Neural cell (in vitro differentiated cells): ENCODE measurements around the gene CERT1. TPM values are rescaled to one million over a fixed set of nuclear protein-coding genes. Genes with fewer than 3 reads are reported as not detected.

ENCODE experiments used
- H2AFZ ChIP-seq: fragments of 200-600, 300-800 bp; sonication (generic), shearing (Covaris generic); 2 replicates; pipeline ENCODE4 v1.6.0; 2014; ENCODE audit warnings: low read depth, mild to moderate bottlenecking, antibody characterized with exemption, low read length, moderate library complexity
- H3F3A ChIP-seq: fragments of 200-600 bp; shearing (Covaris generic); 2 replicates; pipeline ENCODE4 v1.6.1; 2016; ENCODE audit warnings: mild to moderate bottlenecking, moderate library complexity, mixed read lengths, antibody characterized with exemption, low read length; ENCODE audit not compliant: insufficient read depth, poor library complexity, severe bottlenecking
- H3K27ac ChIP-seq: fragments of 200-600, 300-800 bp; sonication (generic), shearing (Covaris generic); 2 replicates; pipeline ENCODE4 v1.5.1; 2014; ENCODE audit warnings: mild to moderate bottlenecking, low read length, moderate library complexity
- H3K27me3 ChIP-seq: fragments of 300-800, 200-600 bp; sonication (generic), shearing (Covaris generic); 2 replicates; pipeline ENCODE4 v1.6.0; 2014; ENCODE audit warnings: mild to moderate bottlenecking, low read depth, low read length, moderate library complexity; ENCODE audit not compliant: insufficient read depth
- H3K36me3 ChIP-seq: fragments of 300-800, 200-600 bp; sonication (generic), shearing (Covaris generic); 2 replicates; pipeline ENCODE4 v1.5.1; 2014; ENCODE audit warnings: mild to moderate bottlenecking, antibody characterized with exemption, low read length, moderate library complexity; ENCODE audit not compliant: insufficient read depth
- H3K4me2 ChIP-seq: fragments of 300-800, 200-600 bp; sonication (generic), shearing (Covaris generic); 2 replicates; pipeline ENCODE4 v1.6.0; 2014; ENCODE audit warnings: mild to moderate bottlenecking, low read length
- H3K4me3 ChIP-seq: fragments of 300-800, 200-600 bp; sonication (generic), shearing (Covaris generic); 2 replicates; pipeline ENCODE4 v1.5.1; 2014; ENCODE audit warnings: mild to moderate bottlenecking, low read length, moderate library complexity
- H3K79me2 ChIP-seq: fragments of 200-600 bp; shearing (Covaris generic); replicated peaks from 2 replicates; pipeline ENCODE4 v1.6.0; 2014; ENCODE audit warnings: mild to moderate bottlenecking, low read length, moderate library complexity; ENCODE audit not compliant: insufficient read depth
- H3K9ac ChIP-seq: fragments of 300-800, 200-600 bp; sonication (generic), shearing (Covaris generic); 2 replicates; pipeline ENCODE4 v1.6.1; 2016; ENCODE audit warnings: mild to moderate bottlenecking, low read length, mixed read lengths
- H3K9me2 ChIP-seq: fragments of 200-600 bp; shearing (Covaris generic); 2 replicates; pipeline ENCODE4 v1.6.1; 2016; ENCODE audit warnings: mild to moderate bottlenecking, low read length, mixed read lengths; ENCODE audit not compliant: insufficient read depth
- H3K9me3 ChIP-seq: fragments of 200-600, 300-800 bp; sonication (generic), shearing (Covaris generic); 2 replicates; pipeline ENCODE4 v1.6.1; 2016; ENCODE audit warnings: mild to moderate bottlenecking, mixed run types, low read length, moderate library complexity, mixed read lengths
- H4K20me1 ChIP-seq: fragments of 200-600 bp; shearing (Covaris generic); 2 replicates; pipeline ENCODE4 v1.6.1; 2016; ENCODE audit warnings: mild to moderate bottlenecking, mixed run types; ENCODE audit not compliant: insufficient read depth
- CTCF ChIP-seq: fragments of 450-650 bp; IDR thresholded peaks from 2 replicates; pipeline ENCODE4 v1.5.1; 2014; ENCODE audit warnings: antibody characterized with exemption, mild to moderate bottlenecking, moderate library complexity; ENCODE audit not compliant: poor library complexity, severe bottlenecking
- EP300 ChIP-seq: fragments of 450-650 bp; conservative IDR thresholded peaks from 2 replicates; pipeline ENCODE4 v1.6.1; 2014; ENCODE audit warnings: antibody characterized with exemption, mild to moderate bottlenecking, moderate library complexity; ENCODE audit not compliant: poor library complexity, severe bottlenecking
- EZH2 ChIP-seq: fragments of 200-600, 300-800 bp; shearing (Covaris generic), sonication (generic); IDR thresholded peaks from 2 replicates; pipeline ENCODE4 v1.6.1; 2014; ENCODE audit warnings: antibody characterized with exemption, low read length, borderline replicate concordance, mild to moderate bottlenecking; ENCODE audit not compliant: insufficient read depth, poor library complexity, severe bottlenecking
- MXI1 ChIP-seq: fragments of 450-650 bp; conservative IDR thresholded peaks from 2 replicates; pipeline ENCODE4 v1.6.1; 2014; ENCODE audit warnings: antibody characterized with exemption, mild to moderate bottlenecking; ENCODE audit not compliant: poor library complexity, severe bottlenecking
- POLR2AphosphoS5 ChIP-seq: IDR thresholded peaks from 2 replicates; pipeline ENCODE4 v1.6.1; 2012
- RAD21 ChIP-seq: fragments of 450-650 bp; conservative IDR thresholded peaks from 2 replicates; pipeline ENCODE4 v1.6.1; 2014; ENCODE audit warnings: antibody characterized with exemption, mild to moderate bottlenecking, moderate library complexity
- SMC3 ChIP-seq: fragments of 450-650 bp; conservative IDR thresholded peaks from 2 replicates; pipeline ENCODE4 v1.6.1; 2014; ENCODE audit warnings: antibody characterized with exemption, mild to moderate bottlenecking, moderate library complexity; ENCODE audit not compliant: poor library complexity
- TAF1 ChIP-seq: IDR thresholded peaks from 2 replicates; pipeline ENCODE4 v1.6.1; 2012; ENCODE audit warnings: low read depth
- polyA plus RNA-seq: library from polyadenylated mRNA; depleted of rRNA; stranded (reverse); fragments of >200 nt; gene quantifications from 2 replicates; pipeline ENCODE4 v1.2.3, GENCODE V29; 2014
- TF ChIP-seq, protein P1 (sequence below): IDR thresholded peaks from 2 replicates; pipeline ENCODE4 v1.6.1; 2012; ENCODE audit warnings: borderline replicate concordance

Gene CERT1
- polyA plus RNA-seq, 1 donor from 2014 or later: 24.3 TPM

DNA sequence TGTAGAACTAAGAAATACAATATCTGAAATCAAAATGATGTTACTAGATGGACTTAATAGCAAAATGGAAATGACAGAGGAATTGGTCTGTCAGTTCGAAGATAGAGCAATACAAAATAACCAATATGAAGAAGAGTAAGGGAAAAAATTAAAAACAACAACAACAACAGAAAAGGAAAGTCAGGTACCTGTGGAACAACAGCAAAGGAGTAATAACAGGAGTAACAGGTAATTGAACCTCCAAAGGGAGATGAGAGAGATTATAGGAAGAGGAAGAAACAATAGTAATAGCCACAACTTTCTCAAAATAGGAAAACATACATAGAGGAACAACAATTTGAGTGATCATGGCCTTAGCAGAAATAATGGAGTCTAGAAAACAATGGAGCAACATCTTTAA, 13.9 kb upstream of the CERT1 start:
- no peak for TF ChIP-seq RAD21
- TF ChIP-seq TAF1: no peak
- no peak for TF ChIP-seq CTCF
- TF ChIP-seq POLR2AphosphoS5: no peak
- TF ChIP-seq EZH2: no peak
- TF ChIP-seq MXI1: no peak
- TF ChIP-seq, protein P1, sequence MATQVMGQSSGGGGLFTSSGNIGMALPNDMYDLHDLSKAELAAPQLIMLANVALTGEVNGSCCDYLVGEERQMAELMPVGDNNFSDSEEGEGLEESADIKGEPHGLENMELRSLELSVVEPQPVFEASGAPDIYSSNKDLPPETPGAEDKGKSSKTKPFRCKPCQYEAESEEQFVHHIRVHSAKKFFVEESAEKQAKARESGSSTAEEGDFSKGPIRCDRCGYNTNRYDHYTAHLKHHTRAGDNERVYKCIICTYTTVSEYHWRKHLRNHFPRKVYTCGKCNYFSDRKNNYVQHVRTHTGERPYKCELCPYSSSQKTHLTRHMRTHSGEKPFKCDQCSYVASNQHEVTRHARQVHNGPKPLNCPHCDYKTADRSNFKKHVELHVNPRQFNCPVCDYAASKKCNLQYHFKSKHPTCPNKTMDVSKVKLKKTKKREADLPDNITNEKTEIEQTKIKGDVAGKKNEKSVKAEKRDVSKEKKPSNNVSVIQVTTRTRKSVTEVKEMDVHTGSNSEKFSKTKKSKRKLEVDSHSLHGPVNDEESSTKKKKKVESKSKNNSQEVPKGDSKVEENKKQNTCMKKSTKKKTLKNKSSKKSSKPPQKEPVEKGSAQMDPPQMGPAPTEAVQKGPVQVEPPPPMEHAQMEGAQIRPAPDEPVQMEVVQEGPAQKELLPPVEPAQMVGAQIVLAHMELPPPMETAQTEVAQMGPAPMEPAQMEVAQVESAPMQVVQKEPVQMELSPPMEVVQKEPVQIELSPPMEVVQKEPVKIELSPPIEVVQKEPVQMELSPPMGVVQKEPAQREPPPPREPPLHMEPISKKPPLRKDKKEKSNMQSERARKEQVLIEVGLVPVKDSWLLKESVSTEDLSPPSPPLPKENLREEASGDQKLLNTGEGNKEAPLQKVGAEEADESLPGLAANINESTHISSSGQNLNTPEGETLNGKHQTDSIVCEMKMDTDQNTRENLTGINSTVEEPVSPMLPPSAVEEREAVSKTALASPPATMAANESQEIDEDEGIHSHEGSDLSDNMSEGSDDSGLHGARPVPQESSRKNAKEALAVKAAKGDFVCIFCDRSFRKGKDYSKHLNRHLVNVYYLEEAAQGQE: no peak
- no peak for TF ChIP-seq EP300
- TF ChIP-seq SMC3: no peak
- H4K20me1 ChIP-seq: no peaks in the 10 kb centered on the region
- H3K9me3 ChIP-seq: peaks cover 6% of the 10 kb centered on the region
- no peak overlapping the region for H3K4me2 ChIP-seq
- H3K27me3 ChIP-seq: no peaks in the 10 kb centered on the region
- H3K79me2 ChIP-seq: peaks cover 31% of the 10 kb centered on the region
- no peak overlapping the region for H3K9ac ChIP-seq
- H3K36me3 ChIP-seq: no peaks in the 10 kb centered on the region
- no peak overlapping the region for H3K27ac ChIP-seq
- no peaks in the 10 kb centered on the region for H3K9me2 ChIP-seq
- H3F3A ChIP-seq: no peaks in the 10 kb centered on the region
- H2AFZ ChIP-seq: no peak overlapping the region
- no peak overlapping the region for H3K4me3 ChIP-seq

DNA sequence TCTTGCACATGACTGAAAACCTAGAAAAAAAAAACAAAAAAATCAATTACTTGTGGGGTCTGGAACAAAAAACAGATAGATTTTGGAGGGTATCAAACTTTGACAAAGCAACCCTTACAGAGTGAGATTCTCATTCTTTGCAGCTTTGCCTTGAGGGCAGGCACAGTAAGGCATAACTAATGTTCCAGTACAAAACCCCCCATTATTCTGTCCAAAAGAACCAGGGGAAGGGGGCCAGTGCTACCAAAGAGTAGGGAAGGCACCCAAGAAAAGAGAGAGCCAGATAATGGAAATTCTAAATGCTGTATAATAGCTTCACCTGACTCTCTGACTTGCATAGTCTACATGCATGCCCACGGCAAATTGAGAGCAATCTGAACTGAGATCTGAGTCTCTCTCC, 13.2 kb upstream of the CERT1 start:
- no peaks in the 10 kb centered on the region for H3K27me3 ChIP-seq
- peaks cover 6% of the 10 kb centered on the region for H3K9me3 ChIP-seq
- no peak overlapping the region for H3K4me3 ChIP-seq
- no peaks in the 10 kb centered on the region for H3K36me3 ChIP-seq
- no peak overlapping the region for H3K4me2 ChIP-seq
- H3K9ac ChIP-seq: no peak overlapping the region
- no peaks in the 10 kb centered on the region for H4K20me1 ChIP-seq
- no peak overlapping the region for H3K27ac ChIP-seq
- peaks cover 38% of the 10 kb centered on the region for H3K79me2 ChIP-seq
- H2AFZ ChIP-seq: no peak overlapping the region
- no peak for TF ChIP-seq CTCF
- no peak for TF ChIP-seq EZH2
- TF ChIP-seq RAD21: no peak
- H3K9me2 ChIP-seq: no peaks in the 10 kb centered on the region
- H3F3A ChIP-seq: no peaks in the 10 kb centered on the region
